H9 (cell line): ENCODE measurements around the gene FAM174C. TPM values are rescaled to one million over a fixed set of nuclear protein-coding genes. Genes with fewer than 3 reads are reported as not detected.

ENCODE experiments used
- DNase-seq: peaks from one replicate; pipeline ENCODE4 v3.0.0-alpha.2; 2017
- H2AFZ ChIP-seq: one replicate; pipeline ENCODE4 v1.6.1; 2013; ENCODE audit warnings: mild to moderate bottlenecking, low read length, control low read depth, moderate library complexity
- H2AK5ac ChIP-seq: 2 replicates; pipeline ENCODE4 v1.6.1; 2013; ENCODE audit warnings: low read length, control low read depth, mixed read lengths; ENCODE audit not compliant: insufficient read length
- H2BK120ac ChIP-seq: one replicate; pipeline ENCODE4 v1.6.1; 2013; ENCODE audit warnings: low read depth, mild to moderate bottlenecking, low read length, control low read depth, inconsistent platforms; ENCODE audit not compliant: poor library complexity, severe bottlenecking
- H2BK12ac ChIP-seq: 2 replicates; pipeline ENCODE4 v1.6.1; 2013; ENCODE audit warnings: low read length, control low read depth, mixed read lengths, low read depth; ENCODE audit not compliant: insufficient read length
- H2BK15ac ChIP-seq: 2 replicates; pipeline ENCODE4 v1.6.1; 2013; ENCODE audit warnings: low read depth, low read length, control low read depth
- H2BK20ac ChIP-seq: one replicate; pipeline ENCODE4 v1.6.1; 2013; ENCODE audit warnings: low read depth, mild to moderate bottlenecking, low read length, control low read depth, inconsistent platforms; ENCODE audit not compliant: poor library complexity, severe bottlenecking
- H2BK5ac ChIP-seq: 2 replicates; pipeline ENCODE4 v1.6.1; 2013; ENCODE audit warnings: low read length, control low read depth, mixed read lengths; ENCODE audit not compliant: insufficient read length
- H3K14ac ChIP-seq: 2 replicates; pipeline ENCODE4 v1.6.1; 2013; ENCODE audit warnings: low read length, control low read depth; ENCODE audit not compliant: insufficient read depth
- H3K18ac ChIP-seq: 2 replicates; pipeline ENCODE4 v1.6.1; 2013; ENCODE audit warnings: low read depth, mild to moderate bottlenecking, mixed read lengths, low read length, control low read depth; ENCODE audit not compliant: insufficient read length
- H3K23ac ChIP-seq: 2 replicates; pipeline ENCODE4 v1.6.1; 2013; ENCODE audit warnings: low read length, control low read depth, mixed read lengths, low read depth; ENCODE audit not compliant: insufficient read length
- H3K23me2 ChIP-seq: 2 replicates; pipeline ENCODE4 v1.6.1; 2013; ENCODE audit warnings: low read depth, mild to moderate bottlenecking, mixed read lengths, low read length, control low read depth; ENCODE audit not compliant: insufficient read length, poor library complexity, severe bottlenecking
- H3K27ac ChIP-seq: 2 replicates; pipeline ENCODE4 v1.5.1; 2013; ENCODE audit warnings: low read length, control low read depth, mixed read lengths, low read depth; ENCODE audit not compliant: insufficient read length
- H3K27me3 ChIP-seq: 2 replicates; pipeline ENCODE4 v1.6.1; 2013; ENCODE audit warnings: low read length, control low read depth, inconsistent platforms; ENCODE audit not compliant: insufficient read depth
- H3K4ac ChIP-seq: 2 replicates; pipeline ENCODE4 v1.6.1; 2013; ENCODE audit warnings: low read depth, mild to moderate bottlenecking, control low read depth, inconsistent platforms, low read length, moderate library complexity
- H3K4me1 ChIP-seq: 2 replicates; pipeline ENCODE4 v1.6.1; 2013; ENCODE audit warnings: low read length, control low read depth, inconsistent platforms; ENCODE audit not compliant: insufficient read depth
- H3K4me2 ChIP-seq: 2 replicates; pipeline ENCODE4 v1.6.1; 2013; ENCODE audit warnings: low read length, control low read depth, mixed read lengths; ENCODE audit not compliant: insufficient read length, insufficient read depth
- H3K56ac ChIP-seq: 2 replicates; pipeline ENCODE4 v1.6.1; 2013; ENCODE audit warnings: low read depth, mild to moderate bottlenecking, mixed read lengths, low read length, control low read depth; ENCODE audit not compliant: insufficient read length
- H3K79me1 ChIP-seq: 2 replicates; pipeline ENCODE4 v1.6.1; 2013; ENCODE audit warnings: low read depth, mild to moderate bottlenecking, moderate library complexity, low read length, control low read depth, inconsistent platforms; ENCODE audit not compliant: insufficient read depth, poor library complexity, severe bottlenecking
- H3K79me2 ChIP-seq: 2 replicates; pipeline ENCODE4 v1.6.1; 2013; ENCODE audit warnings: low read length, control low read depth, inconsistent platforms; ENCODE audit not compliant: insufficient read depth
- H3K9ac ChIP-seq: 2 replicates; pipeline ENCODE4 v1.6.1; 2013; ENCODE audit warnings: low read length, control low read depth, mixed read lengths; ENCODE audit not compliant: insufficient read length; ENCODE audit errors: extremely low read depth
- H3K9me3 ChIP-seq: one replicate; pipeline ENCODE4 v1.6.1; 2013; ENCODE audit warnings: low read depth, low read length, inconsistent platforms; ENCODE audit not compliant: control insufficient read depth
- H3T11ph ChIP-seq: one replicate; pipeline ENCODE4 v1.6.1; 2013; ENCODE audit warnings: mild to moderate bottlenecking, low read length, control low read depth, inconsistent platforms
- H4K20me1 ChIP-seq: one replicate; pipeline ENCODE4 v1.6.1; 2013; ENCODE audit not compliant: control insufficient read depth, insufficient read length, insufficient read depth
- H4K5ac ChIP-seq: 2 replicates; pipeline ENCODE4 v1.6.1; 2013; ENCODE audit warnings: low read depth, mild to moderate bottlenecking, mixed read lengths, low read length, control low read depth; ENCODE audit not compliant: insufficient read length
- H4K8ac ChIP-seq: replicated peaks from 2 replicates; pipeline ENCODE4 v1.6.1; 2013; ENCODE audit warnings: low read length, control low read depth, mixed read lengths, low read depth; ENCODE audit not compliant: insufficient read length
- H4K91ac ChIP-seq: 2 replicates; pipeline ENCODE4 v1.6.1; 2013; ENCODE audit warnings: low read depth, mild to moderate bottlenecking, moderate library complexity, mixed read lengths, low read length, control low read depth; ENCODE audit not compliant: insufficient read length
- H3K27ac Mint-ChIP-seq, 3 experiments: 2 replicates in 2 of 3; 3 replicates in 1 of 3; pipeline ENCODE4 v1.8.0; 2020 to 2021; ENCODE audit warnings: mixed read lengths in 3 of 3, mild to moderate bottlenecking in 1 of 3, moderate library complexity in 1 of 3
- H3K27me3 Mint-ChIP-seq: 2 replicates; pipeline ENCODE4 v1.8.0; 2021; ENCODE audit warnings: low read depth, mild to moderate bottlenecking, moderate library complexity, mixed read lengths
- H3K36me3 Mint-ChIP-seq, 3 experiments: 2 replicates in 2 of 3; 3 replicates in 1 of 3; pipeline ENCODE4 v1.8.0; 2020 to 2021; ENCODE audit warnings: low read depth in 3 of 3, mixed read lengths in 3 of 3; ENCODE audit not compliant: insufficient read depth in 1 of 3
- H3K4me1 Mint-ChIP-seq, 2 experiments: 2 replicates each; pipeline ENCODE4 v1.8.0; 2020; ENCODE audit warnings: mixed read lengths in 2 of 2
- H3K4me3 Mint-ChIP-seq, 2 experiments: 2 replicates in 1 of 2; 3 replicates in 1 of 2; pipeline ENCODE4 v1.8.0; 2020 to 2021; ENCODE audit warnings: mild to moderate bottlenecking in 2 of 2, mixed read lengths in 2 of 2, moderate library complexity in 1 of 2
- H3K9me3 Mint-ChIP-seq, 2 experiments: 2 replicates in 1 of 2; 3 replicates in 1 of 2; pipeline ENCODE4 v1.8.0; 2020; ENCODE audit warnings: mild to moderate bottlenecking in 2 of 2, mixed read lengths in 2 of 2, moderate library complexity in 1 of 2
- WGBS: extraction: QIAGEN DNeasy Blood & Tissue Kit; methylation state at CpG from one replicate; pipeline ENCODE4 v1.1.7; 2013; ENCODE audit warnings: missing lambda C conversion rate, low lambda C conversion rate, mixed read lengths; ENCODE audit not compliant: insufficient read length; ENCODE audit errors: extremely low coverage; 5-methylcytosine and 5-hydroxymethylcytosine counted together
- total RNA-seq: library from RNA; stranded (reverse); gene quantifications from 2 replicates; pipeline ENCODE4 v1.2.1, GENCODE V29; 2021
- TF ChIP-seq, protein P1 (sequence below): fragments of 200-600 bp; sonication (generic); conservative IDR thresholded peaks from 3 replicates; pipeline ENCODE4 v1.8.0; 2021; ENCODE audit warnings: antibody characterized with exemption, mild to moderate bottlenecking

FAM174C gene
- total RNA-seq, 1 experiment from 2014 or later = 63.0 TPM

DNA sequence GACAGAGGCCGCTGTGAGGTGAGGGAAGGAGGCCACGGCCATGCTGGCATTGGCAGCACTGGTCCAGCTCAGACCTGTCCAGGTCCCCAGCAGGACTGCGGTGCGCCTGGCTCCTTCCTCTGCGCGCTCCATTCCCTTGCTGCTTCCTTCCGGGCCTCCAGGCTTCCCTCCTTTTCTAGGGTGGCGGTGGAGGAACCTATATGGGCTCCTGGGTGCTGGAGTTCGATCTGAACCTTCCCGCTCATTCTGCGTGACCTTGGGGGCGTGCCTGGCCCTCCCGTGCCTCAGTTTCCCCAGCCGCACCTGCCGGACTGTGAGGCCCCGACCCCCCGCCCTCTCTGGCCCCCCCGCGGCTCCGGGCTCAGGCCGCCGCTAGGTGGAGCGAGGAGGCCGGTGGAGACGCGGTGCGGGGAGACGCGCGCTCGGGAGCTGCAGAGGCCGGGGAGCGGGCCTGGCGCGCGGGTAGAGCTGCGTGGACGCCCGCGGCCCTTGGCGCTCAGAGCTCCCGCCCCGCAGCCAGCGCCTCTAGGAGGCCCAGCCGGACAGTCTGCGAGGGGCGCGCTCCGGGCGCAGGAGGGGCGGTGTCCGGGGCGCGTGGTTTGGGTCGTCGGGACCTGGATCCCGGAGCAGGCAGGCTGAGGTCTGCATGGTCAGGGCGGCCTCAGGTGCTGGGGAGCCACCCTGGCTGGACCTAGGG, 40.3 kb downstream of the FAM174C start:
- Histone ChIP-seq H3K9me3 (no peaks in the 10 kb centered on the region), H2AFZ (no peak overlapping the region), H2BK5ac (no peak overlapping the region), H4K5ac (no peak overlapping the region), H2BK20ac (no peak overlapping the region), H3K4me2 (peak overlapping the region; percentile 14), H4K20me1 (no peaks in the 10 kb centered on the region), H3K56ac (no peak overlapping the region), H2AK5ac (no peak overlapping the region), H3K4me1 (no peaks in the 10 kb centered on the region), H3T11ph (no peak overlapping the region), H2BK15ac (no peak overlapping the region), H2BK120ac (no peak overlapping the region), H3K23ac (no peak overlapping the region), H3K27ac (no peak overlapping the region), H4K91ac (no peak overlapping the region), H3K79me1 (no peaks in the 10 kb centered on the region), H3K4ac (no peak overlapping the region), H4K8ac (no peak overlapping the region), H2BK12ac (no peak overlapping the region), H3K14ac (no peak overlapping the region), H3K9ac (no peak overlapping the region), H3K27me3 (no peaks in the 10 kb centered on the region), H3K79me2 (no peaks in the 10 kb centered on the region), H3K23me2 (peaks cover 5% of the 10 kb centered on the region), H3K18ac (no peak overlapping the region)
- no peaks in the 10 kb centered on the region; a peak in 1 of 5 replicates for H3K9me3 Mint-ChIP-seq
- H3K4me3 Mint-ChIP-seq = no peak overlapping the region
- no peak overlapping the region; a peak in 1 of 7 replicates for H3K27ac Mint-ChIP-seq
- H3K36me3 Mint-ChIP-seq = no peaks in the 10 kb centered on the region
- H3K27me3 Mint-ChIP-seq = peaks cover 31% of the 10 kb centered on the region
- no CpG with 5 or more reads among the region's 58 CpGs for WGBS
- peak; percentile 78 for DNase-seq
- TF ChIP-seq, protein P1, sequence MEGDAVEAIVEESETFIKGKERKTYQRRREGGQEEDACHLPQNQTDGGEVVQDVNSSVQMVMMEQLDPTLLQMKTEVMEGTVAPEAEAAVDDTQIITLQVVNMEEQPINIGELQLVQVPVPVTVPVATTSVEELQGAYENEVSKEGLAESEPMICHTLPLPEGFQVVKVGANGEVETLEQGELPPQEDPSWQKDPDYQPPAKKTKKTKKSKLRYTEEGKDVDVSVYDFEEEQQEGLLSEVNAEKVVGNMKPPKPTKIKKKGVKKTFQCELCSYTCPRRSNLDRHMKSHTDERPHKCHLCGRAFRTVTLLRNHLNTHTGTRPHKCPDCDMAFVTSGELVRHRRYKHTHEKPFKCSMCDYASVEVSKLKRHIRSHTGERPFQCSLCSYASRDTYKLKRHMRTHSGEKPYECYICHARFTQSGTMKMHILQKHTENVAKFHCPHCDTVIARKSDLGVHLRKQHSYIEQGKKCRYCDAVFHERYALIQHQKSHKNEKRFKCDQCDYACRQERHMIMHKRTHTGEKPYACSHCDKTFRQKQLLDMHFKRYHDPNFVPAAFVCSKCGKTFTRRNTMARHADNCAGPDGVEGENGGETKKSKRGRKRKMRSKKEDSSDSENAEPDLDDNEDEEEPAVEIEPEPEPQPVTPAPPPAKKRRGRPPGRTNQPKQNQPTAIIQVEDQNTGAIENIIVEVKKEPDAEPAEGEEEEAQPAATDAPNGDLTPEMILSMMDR = peak; percentile 77
- H3K4me1 Mint-ChIP-seq = peaks cover 0 to 5% of the 10 kb centered on the region in 2 experiments; a peak in 1 of 4 replicates
